Measurements from ENCODE around the gene BUB3.

- TF ChIP-seq, protein P1, sequence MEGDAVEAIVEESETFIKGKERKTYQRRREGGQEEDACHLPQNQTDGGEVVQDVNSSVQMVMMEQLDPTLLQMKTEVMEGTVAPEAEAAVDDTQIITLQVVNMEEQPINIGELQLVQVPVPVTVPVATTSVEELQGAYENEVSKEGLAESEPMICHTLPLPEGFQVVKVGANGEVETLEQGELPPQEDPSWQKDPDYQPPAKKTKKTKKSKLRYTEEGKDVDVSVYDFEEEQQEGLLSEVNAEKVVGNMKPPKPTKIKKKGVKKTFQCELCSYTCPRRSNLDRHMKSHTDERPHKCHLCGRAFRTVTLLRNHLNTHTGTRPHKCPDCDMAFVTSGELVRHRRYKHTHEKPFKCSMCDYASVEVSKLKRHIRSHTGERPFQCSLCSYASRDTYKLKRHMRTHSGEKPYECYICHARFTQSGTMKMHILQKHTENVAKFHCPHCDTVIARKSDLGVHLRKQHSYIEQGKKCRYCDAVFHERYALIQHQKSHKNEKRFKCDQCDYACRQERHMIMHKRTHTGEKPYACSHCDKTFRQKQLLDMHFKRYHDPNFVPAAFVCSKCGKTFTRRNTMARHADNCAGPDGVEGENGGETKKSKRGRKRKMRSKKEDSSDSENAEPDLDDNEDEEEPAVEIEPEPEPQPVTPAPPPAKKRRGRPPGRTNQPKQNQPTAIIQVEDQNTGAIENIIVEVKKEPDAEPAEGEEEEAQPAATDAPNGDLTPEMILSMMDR (IDR thresholded peaks at IDR 0.05) = peak in 1 of 7 experiments; percentile 10
- TF ChIP-seq POLR2A (IDR thresholded peaks at IDR 0.05) = peak in 2 of 4 donors; percentile 32 to 62
These were observed at the start of gene BUB3 for GRCh38 chr10:123154092-123154710.

Measured in stomach (tissue), 4 donors.